Adrenal gland (tissue), 12 donors: ENCODE data around the gene TNRC18. TPM values are rescaled to one million over a fixed set of nuclear protein-coding genes. Genes with fewer than 3 reads are reported as not detected.
"Not testable (repeated sequence)": the region's sequence is repeated elsewhere in the genome, so short reads cannot be mapped to it uniquely, and the experiment has no call there.

Experiments used
- DNase-seq, 7 donors: peaks; one replicate each; pipeline ENCODE4 v3.0.0-alpha.2; 2019 to 2020
- H3K27ac ChIP-seq, 5 donors: fragments of 200-600 bp; sonication (generic) in 4 of 5; 1 replicate in 3 of 5; 2 replicates in 2 of 5; pipeline versions ENCODE4 v1.5.1 to v1.8.0; 2016 to 2020; ENCODE audit warnings: mild to moderate bottlenecking in 1 of 5
- H3K27me3 ChIP-seq: fragments of 200-600 bp; 2 replicates; pipeline ENCODE4 v1.8.0; 2021
- H3K36me3 ChIP-seq, 2 donors: fragments of 200-600 bp; replicated peaks in 1 of 2; 1 replicate in 1 of 2; 2 replicates in 1 of 2; pipeline versions ENCODE4 v1.5.1 to v1.8.0; 2018 to 2022
- H3K4me1 ChIP-seq, 2 donors: fragments of 200-600 bp; replicated peaks in 1 of 2; 1 replicate in 1 of 2; 2 replicates in 1 of 2; pipeline versions ENCODE4 v1.5.1 to v1.8.0; 2018 to 2021
- H3K4me3 ChIP-seq, 4 donors: fragments of 200-600 bp; sonication (generic) in 3 of 4; one replicate each; pipeline ENCODE4 v1.5.1; 2016 to 2018
- H3K9me3 ChIP-seq, 3 donors: fragments of 200-600 bp; sonication (generic) in 1 of 3; replicated peaks in 1 of 3; 1 replicate in 2 of 3; 2 replicates in 1 of 3; pipeline versions ENCODE4 v1.5.1 to v1.8.0; 2016 to 2021
- POLR2A ChIP-seq, 2 donors: fragments of 450-650 bp; IDR thresholded peaks; one replicate each; pipeline ENCODE4 v1.6.1; 2017; ENCODE audit warnings: antibody characterized with exemption in 2 of 2, mild to moderate bottlenecking in 2 of 2, moderate library complexity in 1 of 2
- WGBS, 4 donors: extraction: QIAGEN DNeasy Blood & Tissue Kit in 2 of 4; methylation state at CpG; one replicate each; pipeline versions ENCODE4 v1.1.5 to v1.1.7; 2013 to 2017; 5-methylcytosine and 5-hydroxymethylcytosine counted together
- intact Hi-C, 2 donors: fragments of 100-400 bp; cut with DNase I; formaldehyde crosslinking; loops; one replicate each; pipeline versions ENCODE4 v1.14.1 to v1.15.0; 2022 to 2023
- polyA plus RNA-seq, 3 donors: library from polyadenylated mRNA; stranded (reverse); fragments of 200-250 nt in 2 of 3; fragments of 350-450 nt in 1 of 3; fragmentation: Illumina TruSeq in 1 of 3; extraction: RNeasy Lipid Tissue Mini Kit (QIAGEN cat#74804) in 1 of 3; gene quantifications; one replicate each; pipeline ENCODE4 v1.2.3, GENCODE V29; 2013 to 2014
- total RNA-seq, 9 donors: library from RNA; depleted of rRNA in 4 of 9; stranded (reverse); fragments of >200 nt in 4 of 9; fragments of 120-200 nt in 1 of 9; fragmentation: NEBNext Ultra II Directional in 1 of 9; extraction: Animal tissue kit (Norgen Biotek cat#: 25700) in 1 of 9; gene quantifications; one replicate each; pipeline versions ENCODE4 v1.1.0 to v1.2.4, GENCODE V29; 2013 to 2023
- TF ChIP-seq, protein P1 (sequence below), 6 experiments: fragments of 450-650 bp in 4 of 6; fragments of 200-600 bp in 2 of 6; sonication (generic) in 1 of 6; IDR thresholded peaks; 1 replicate in 5 of 6; 2 replicates in 1 of 6; pipeline versions ENCODE4 v1.5.1 to v1.8.0; 2016 to 2021; ENCODE audit warnings: antibody characterized with exemption in 6 of 6, mild to moderate bottlenecking in 2 of 6, moderate library complexity in 1 of 6
- donor health status: healthy with polysubstance abuse.
- donor health status: Bipolar disorder and iron deficiency.
- donor health status: DM: yes; HTN: yes; CAD: no.
- donor health status: DM: no; HTN: no; CAD: no.
- donor health status: DM: no; HTN: no; CAD: no.
- donor health status: DM: yes; HTN: yes; CAD: no.

The TNRC18 gene
- total and polyA plus RNA-seq, 12 donors = 8.9 to 120 (median 55.4) TPM

DNA sequence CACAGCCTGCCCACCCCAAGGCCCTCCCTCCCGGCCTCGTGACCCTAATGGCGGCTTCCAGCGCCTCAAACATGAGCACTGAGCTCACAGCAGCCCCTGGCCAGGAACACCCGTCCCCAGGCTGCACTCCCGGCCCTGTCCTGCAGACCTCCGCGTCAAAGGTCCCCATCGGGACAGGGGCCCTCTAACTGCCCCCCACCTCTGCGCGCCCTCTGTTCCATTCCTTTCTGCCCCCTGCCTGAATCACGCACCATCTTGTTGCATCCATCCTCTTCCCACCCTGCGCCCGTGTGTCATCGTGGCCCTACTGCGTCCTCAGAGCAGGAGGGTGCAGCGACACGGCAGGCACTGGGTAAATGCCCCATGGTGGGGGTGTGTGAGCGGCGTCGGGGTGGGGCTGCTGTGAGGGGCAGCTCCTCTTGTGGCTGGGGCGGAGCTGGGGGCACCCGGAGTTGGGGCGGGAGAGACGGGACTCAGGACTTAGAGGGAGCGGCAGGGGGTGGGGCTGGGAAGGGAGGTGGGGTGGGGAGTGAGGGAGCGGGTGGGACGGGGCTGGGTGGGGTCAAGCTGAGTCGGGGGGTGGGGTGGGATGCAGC, 127.5 kb downstream of the TNRC18 start:
- H3K4me3 ChIP-seq = no peak overlapping the region
- H3K27ac ChIP-seq = no peak overlapping the region
- WGBS, 4 donors = 43 to 80% (median 49%) methylated on average over 17 to 29 of the region's 29 CpGs
- H3K9me3 ChIP-seq = no peaks in the 10 kb centered on the region
- TF ChIP-seq POLR2A (IDR thresholded peaks at IDR 0.05) = no peak
- TF ChIP-seq, protein P1, sequence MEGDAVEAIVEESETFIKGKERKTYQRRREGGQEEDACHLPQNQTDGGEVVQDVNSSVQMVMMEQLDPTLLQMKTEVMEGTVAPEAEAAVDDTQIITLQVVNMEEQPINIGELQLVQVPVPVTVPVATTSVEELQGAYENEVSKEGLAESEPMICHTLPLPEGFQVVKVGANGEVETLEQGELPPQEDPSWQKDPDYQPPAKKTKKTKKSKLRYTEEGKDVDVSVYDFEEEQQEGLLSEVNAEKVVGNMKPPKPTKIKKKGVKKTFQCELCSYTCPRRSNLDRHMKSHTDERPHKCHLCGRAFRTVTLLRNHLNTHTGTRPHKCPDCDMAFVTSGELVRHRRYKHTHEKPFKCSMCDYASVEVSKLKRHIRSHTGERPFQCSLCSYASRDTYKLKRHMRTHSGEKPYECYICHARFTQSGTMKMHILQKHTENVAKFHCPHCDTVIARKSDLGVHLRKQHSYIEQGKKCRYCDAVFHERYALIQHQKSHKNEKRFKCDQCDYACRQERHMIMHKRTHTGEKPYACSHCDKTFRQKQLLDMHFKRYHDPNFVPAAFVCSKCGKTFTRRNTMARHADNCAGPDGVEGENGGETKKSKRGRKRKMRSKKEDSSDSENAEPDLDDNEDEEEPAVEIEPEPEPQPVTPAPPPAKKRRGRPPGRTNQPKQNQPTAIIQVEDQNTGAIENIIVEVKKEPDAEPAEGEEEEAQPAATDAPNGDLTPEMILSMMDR (IDR thresholded peaks at IDR 0.05) = no peak
- intact Hi-C loops = no loop called here
- H3K36me3 ChIP-seq = no peaks in the 10 kb centered on the region
- H3K4me1 ChIP-seq = no peaks in the 10 kb centered on the region
- no peak for DNase-seq
- H3K27me3 ChIP-seq = no peaks in the 10 kb centered on the region

DNA sequence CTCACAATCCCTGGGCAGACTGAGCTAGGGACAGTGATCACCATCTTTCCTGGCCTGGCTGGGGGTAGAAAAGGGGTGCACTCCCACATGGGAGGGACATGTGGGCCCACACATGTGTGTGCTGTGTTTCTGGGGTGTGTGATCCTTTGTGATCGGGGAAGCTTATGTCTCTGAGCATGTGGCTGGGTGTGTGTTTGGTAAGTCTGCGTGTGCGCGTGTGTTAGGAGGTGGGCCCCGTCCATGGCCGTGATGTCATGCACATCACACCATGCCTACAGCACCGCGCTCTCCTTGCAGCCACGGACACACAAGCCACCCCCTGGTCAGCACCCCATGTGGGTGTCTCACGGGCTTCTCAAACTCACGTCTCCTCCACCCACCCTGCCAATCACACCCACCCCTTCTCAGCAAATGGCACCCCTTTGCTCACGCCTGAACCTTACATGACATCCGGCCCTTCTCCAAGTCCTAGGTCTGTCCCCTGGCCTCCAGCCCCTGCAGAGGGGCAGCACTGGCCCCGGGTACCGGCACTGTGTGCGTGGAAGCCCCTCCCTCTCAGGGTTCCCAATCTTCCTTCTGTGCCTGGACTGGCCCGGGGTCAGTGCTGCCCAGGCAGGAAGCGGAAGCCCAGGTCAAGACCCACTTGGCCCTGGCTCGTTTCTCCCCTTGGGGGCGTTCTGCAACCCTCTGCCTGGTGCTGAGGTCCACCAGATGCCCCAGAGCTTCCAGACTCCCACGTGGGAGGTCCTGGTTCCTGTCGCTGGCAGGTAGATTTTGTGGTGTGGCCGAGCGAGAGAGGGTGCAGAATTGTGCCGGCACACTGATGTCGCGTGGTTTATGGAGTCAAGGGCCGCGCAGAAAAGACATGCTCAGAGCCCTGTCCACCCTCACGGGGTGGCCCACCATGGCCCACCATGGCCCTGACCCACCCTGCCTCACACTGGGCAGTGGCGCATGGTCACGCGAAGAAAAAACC, 128.3 kb downstream of the TNRC18 start:
- intact Hi-C loops = no loop called here
- no peak overlapping the region for H3K27ac ChIP-seq
- no peaks in the 10 kb centered on the region for H3K36me3 ChIP-seq
- 84 to 93% (median 87%) methylated on average over 22 to 33 of the region's 33 CpGs for WGBS, 4 donors
- TF ChIP-seq POLR2A (IDR thresholded peaks at IDR 0.05) = no peak
- TF ChIP-seq, protein P1 (IDR thresholded peaks at IDR 0.05) = no peak
- DNase-seq = no peak
- no peaks in the 10 kb centered on the region for H3K9me3 ChIP-seq
- no peaks in the 10 kb centered on the region for H3K4me1 ChIP-seq
- no peaks in the 10 kb centered on the region for H3K27me3 ChIP-seq
- H3K4me3 ChIP-seq = no peak overlapping the region

GRCh38 chr7:5294169-5294987, 129.3 kb downstream of the TNRC18 start:
- H3K36me3 ChIP-seq = no peaks in the 10 kb centered on the region
- no peak overlapping the region for H3K4me3 ChIP-seq
- H3K27me3 ChIP-seq = no peaks in the 10 kb centered on the region
- TF ChIP-seq, protein P1 (IDR thresholded peaks at IDR 0.05) = no peak
- no peak for TF ChIP-seq POLR2A (IDR thresholded peaks at IDR 0.05)
- H3K27ac ChIP-seq = no peak overlapping the region
- H3K4me1 ChIP-seq = no peaks in the 10 kb centered on the region
- no peak for DNase-seq
- 86 to 87% (median 86%) methylated on average over 8 to 14 of the region's 14 CpGs for WGBS, 4 donors
- intact Hi-C loops = no loop called here
- no peaks in the 10 kb centered on the region for H3K9me3 ChIP-seq

- intact Hi-C loops, DNase-seq, H3K4me1 ChIP-seq, H3K9me3 ChIP-seq, H3K27ac ChIP-seq, H3K27me3 ChIP-seq, H3K4me3 ChIP-seq, H3K36me3 ChIP-seq: not testable (repeated sequence)
- WGBS, 4 donors = 43 to 88% (median 73%) methylated on average over 4 to 15 of the region's 15 CpGs
These were observed 131.8 kb downstream of the TNRC18 start for GRCh38 chr7:5291711-5292335.
